HL-60 (cell line): Measurements from ENCODE around the gene PRKCE.

Experiments
- GABPA ChIP-seq: IDR thresholded peaks from 2 replicates; pipeline ENCODE4 v1.6.1; 2012; ENCODE audit warnings: low read depth
- POLR2AphosphoS5 ChIP-seq: IDR thresholded peaks from 2 replicates; pipeline ENCODE4 v1.6.1; 2012; ENCODE audit warnings: low read depth
- SPI1 ChIP-seq: IDR thresholded peaks from 2 replicates; pipeline ENCODE4 v1.6.1; 2012; ENCODE audit warnings: low read depth, mild to moderate bottlenecking, borderline replicate concordance
- TF ChIP-seq, protein P1 (sequence below): IDR thresholded peaks from one replicate; pipeline ENCODE4 v1.5.1; 2011; ENCODE audit warnings: low read length, control low read depth, inconsistent platforms; ENCODE audit not compliant: insufficient read depth
- TF ChIP-seq, protein P2 (sequence below): IDR thresholded peaks from 2 replicates; pipeline ENCODE4 v1.6.1; 2012; ENCODE audit warnings: low read depth; ENCODE audit not compliant: insufficient replicate concordance

DNA sequence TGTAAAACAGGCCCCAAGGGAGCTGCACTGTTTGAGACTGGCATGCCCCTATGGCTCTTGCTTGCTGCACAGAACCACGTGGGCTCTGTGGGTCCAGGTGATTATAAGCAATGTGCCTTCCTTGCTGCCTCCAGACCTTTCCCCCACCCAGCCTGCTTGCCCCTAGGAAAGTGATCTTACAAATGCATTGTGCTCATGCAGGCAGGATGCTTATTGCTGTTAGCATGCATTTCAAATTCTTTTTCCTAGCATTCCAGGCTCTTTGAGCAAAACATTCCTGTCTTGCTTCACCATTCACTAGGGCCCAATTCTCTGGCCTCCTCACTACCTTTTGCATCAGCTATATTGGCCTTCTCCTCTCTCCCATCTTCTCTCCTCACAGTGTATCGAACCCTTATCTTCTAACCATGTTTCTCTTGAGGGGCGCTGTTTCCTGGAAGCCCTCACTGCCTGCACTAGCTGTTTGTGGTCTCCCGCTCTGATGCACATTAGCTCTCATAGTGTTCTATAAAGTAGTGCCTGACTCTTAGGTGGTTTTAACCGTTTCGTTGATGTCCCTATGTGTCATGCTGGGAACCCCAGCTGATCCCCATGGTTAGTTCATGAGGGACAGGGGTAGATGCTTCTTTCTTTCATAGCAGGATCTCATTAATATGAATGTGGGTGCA, 492.8 kb downstream of the PRKCE start:
- TF ChIP-seq, protein P1, sequence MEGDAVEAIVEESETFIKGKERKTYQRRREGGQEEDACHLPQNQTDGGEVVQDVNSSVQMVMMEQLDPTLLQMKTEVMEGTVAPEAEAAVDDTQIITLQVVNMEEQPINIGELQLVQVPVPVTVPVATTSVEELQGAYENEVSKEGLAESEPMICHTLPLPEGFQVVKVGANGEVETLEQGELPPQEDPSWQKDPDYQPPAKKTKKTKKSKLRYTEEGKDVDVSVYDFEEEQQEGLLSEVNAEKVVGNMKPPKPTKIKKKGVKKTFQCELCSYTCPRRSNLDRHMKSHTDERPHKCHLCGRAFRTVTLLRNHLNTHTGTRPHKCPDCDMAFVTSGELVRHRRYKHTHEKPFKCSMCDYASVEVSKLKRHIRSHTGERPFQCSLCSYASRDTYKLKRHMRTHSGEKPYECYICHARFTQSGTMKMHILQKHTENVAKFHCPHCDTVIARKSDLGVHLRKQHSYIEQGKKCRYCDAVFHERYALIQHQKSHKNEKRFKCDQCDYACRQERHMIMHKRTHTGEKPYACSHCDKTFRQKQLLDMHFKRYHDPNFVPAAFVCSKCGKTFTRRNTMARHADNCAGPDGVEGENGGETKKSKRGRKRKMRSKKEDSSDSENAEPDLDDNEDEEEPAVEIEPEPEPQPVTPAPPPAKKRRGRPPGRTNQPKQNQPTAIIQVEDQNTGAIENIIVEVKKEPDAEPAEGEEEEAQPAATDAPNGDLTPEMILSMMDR, result no peak
- no peak for TF ChIP-seq GABPA
- TF ChIP-seq, protein P2, sequence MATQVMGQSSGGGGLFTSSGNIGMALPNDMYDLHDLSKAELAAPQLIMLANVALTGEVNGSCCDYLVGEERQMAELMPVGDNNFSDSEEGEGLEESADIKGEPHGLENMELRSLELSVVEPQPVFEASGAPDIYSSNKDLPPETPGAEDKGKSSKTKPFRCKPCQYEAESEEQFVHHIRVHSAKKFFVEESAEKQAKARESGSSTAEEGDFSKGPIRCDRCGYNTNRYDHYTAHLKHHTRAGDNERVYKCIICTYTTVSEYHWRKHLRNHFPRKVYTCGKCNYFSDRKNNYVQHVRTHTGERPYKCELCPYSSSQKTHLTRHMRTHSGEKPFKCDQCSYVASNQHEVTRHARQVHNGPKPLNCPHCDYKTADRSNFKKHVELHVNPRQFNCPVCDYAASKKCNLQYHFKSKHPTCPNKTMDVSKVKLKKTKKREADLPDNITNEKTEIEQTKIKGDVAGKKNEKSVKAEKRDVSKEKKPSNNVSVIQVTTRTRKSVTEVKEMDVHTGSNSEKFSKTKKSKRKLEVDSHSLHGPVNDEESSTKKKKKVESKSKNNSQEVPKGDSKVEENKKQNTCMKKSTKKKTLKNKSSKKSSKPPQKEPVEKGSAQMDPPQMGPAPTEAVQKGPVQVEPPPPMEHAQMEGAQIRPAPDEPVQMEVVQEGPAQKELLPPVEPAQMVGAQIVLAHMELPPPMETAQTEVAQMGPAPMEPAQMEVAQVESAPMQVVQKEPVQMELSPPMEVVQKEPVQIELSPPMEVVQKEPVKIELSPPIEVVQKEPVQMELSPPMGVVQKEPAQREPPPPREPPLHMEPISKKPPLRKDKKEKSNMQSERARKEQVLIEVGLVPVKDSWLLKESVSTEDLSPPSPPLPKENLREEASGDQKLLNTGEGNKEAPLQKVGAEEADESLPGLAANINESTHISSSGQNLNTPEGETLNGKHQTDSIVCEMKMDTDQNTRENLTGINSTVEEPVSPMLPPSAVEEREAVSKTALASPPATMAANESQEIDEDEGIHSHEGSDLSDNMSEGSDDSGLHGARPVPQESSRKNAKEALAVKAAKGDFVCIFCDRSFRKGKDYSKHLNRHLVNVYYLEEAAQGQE, result no peak
- TF ChIP-seq POLR2AphosphoS5, result no peak
- TF ChIP-seq SPI1, result no peak
